Measurements from ENCODE around the gene MAP3K4. TPM values are rescaled to one million over a fixed set of nuclear protein-coding genes. Genes with fewer than 3 reads are reported as not detected.

MAP3K4 gene
- total and polyA plus RNA-seq, 2 of the 8 experiments (the other 6 are each of a cell fraction or from before 2014, with no cell fraction given) = 16.6 to 51.6 TPM

DNA sequence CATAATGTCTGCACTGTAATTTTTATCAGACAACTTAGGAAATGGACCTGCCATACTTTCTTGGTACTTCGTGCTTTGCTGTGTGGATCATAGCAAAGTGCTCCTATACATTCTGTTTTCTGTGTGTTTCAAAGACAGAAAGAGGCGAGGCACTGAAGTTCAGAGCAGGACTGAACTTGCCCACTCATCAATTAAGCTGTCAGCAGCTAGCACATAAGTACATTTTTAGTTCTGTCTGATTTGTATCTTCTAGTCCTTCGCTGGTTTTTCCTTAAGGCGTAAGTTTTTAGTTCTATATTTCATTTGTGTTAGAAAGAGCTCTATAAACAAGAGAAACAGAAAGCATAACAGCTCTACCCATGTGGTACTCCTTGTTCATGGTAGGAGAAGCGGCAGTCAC is 42.1 kb downstream of the MAP3K4 start (continued):
- TF ChIP-seq, protein P1, sequence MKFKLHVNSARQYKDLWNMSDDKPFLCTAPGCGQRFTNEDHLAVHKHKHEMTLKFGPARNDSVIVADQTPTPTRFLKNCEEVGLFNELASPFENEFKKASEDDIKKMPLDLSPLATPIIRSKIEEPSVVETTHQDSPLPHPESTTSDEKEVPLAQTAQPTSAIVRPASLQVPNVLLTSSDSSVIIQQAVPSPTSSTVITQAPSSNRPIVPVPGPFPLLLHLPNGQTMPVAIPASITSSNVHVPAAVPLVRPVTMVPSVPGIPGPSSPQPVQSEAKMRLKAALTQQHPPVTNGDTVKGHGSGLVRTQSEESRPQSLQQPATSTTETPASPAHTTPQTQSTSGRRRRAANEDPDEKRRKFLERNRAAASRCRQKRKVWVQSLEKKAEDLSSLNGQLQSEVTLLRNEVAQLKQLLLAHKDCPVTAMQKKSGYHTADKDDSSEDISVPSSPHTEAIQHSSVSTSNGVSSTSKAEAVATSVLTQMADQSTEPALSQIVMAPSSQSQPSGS (IDR thresholded peaks at IDR 0.05; ENCODE audit: low read length) = no peak
- TF ChIP-seq SAP30 (IDR thresholded peaks at IDR 0.05; ENCODE audit: insufficient read depth, insufficient replicate concordance, low read length) = no peak
